GM10266 (cell line): ENCODE measurements around the gene SLC1A1.

ENCODE experiments used
- DNase-seq: peaks from one replicate; pipeline ENCODE4 v3.0.0; 2012; ENCODE audit errors: extremely low spot score
- TF ChIP-seq, protein P1 (sequence below): IDR thresholded peaks from 2 replicates; pipeline ENCODE4 v1.5.1; 2012; ENCODE audit warnings: mild to moderate bottlenecking, low read depth; ENCODE audit not compliant: control insufficient read depth, insufficient read depth; ENCODE audit errors: missing control alignments

The SLC1A1 gene

DNA sequence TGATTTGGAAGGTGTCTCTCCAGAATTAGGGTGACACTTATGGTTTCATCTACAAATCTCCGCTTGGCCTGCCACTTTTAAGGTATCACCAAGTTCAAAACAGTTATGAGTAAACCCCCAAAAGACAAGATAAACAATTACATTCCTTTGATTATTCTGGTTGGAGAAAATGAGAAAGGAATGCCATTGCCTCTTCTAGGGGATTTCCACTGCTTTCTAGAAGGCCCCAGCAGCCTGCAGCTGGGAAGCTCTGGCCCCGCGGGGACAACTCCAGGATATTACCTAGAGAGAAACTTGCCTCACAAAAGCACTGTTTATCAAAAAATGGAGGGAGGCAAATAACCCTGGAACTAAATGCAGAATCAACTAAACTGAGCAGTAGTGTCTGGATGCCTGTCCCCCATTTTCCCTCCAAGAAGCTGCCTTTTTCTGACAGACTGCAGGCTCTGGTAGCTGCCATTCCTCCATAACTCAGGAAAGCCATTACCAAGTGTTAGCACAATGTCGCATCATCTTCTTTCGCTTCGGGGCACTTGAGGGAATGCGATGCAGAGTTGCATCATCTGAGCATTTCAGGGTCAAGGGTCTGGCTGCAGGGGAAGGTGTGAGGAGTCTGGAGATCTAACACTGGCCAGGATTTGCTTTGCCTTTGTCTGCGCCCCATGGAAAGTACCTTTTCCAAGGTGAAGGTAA, 100.3 kb downstream of the SLC1A1 start:
- no peak for DNase-seq
- TF ChIP-seq, protein P1, sequence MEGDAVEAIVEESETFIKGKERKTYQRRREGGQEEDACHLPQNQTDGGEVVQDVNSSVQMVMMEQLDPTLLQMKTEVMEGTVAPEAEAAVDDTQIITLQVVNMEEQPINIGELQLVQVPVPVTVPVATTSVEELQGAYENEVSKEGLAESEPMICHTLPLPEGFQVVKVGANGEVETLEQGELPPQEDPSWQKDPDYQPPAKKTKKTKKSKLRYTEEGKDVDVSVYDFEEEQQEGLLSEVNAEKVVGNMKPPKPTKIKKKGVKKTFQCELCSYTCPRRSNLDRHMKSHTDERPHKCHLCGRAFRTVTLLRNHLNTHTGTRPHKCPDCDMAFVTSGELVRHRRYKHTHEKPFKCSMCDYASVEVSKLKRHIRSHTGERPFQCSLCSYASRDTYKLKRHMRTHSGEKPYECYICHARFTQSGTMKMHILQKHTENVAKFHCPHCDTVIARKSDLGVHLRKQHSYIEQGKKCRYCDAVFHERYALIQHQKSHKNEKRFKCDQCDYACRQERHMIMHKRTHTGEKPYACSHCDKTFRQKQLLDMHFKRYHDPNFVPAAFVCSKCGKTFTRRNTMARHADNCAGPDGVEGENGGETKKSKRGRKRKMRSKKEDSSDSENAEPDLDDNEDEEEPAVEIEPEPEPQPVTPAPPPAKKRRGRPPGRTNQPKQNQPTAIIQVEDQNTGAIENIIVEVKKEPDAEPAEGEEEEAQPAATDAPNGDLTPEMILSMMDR, result no peak

DNA sequence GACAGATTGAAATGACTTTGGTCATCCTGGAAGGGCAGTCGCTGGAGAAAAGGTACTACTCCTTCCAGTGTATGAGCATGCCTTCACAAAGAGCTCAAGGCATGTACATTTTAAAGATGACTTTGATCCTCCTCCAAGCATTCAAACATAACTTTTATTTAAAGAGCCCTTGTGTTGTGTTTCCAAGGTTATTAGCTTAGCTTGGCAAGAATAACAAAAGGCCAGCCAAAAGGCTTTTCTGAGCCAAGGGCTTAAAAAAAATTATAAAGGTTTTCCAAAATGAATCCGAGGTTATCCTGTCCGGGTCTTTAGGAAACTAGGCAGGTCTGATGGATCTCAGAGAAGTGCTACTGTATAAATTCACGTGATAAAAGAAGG, 100.8 kb downstream of the SLC1A1 start:
- DNase-seq, result no peak
- TF ChIP-seq, protein P1, result no peak

DNA sequence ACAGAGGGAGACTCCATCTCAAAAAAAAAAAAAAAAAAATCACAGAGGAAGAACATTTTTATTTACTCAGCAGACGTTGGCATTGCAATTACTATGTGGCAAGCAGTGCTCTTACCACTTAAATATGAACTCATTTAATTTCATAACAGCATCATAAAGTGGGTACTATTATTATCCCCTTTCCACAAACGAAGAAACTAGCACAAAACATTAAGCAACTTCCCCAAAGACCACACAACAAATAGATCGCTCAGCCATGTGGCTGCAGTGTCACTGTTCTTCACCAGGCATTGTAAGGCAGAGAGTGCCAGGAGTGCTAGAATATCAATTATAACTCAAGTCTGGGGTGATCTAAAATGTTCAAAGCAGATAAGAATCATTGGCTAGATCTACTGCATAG, 102.0 kb downstream of the SLC1A1 start:
- no peak for DNase-seq
- TF ChIP-seq, protein P1, result no peak

DNA sequence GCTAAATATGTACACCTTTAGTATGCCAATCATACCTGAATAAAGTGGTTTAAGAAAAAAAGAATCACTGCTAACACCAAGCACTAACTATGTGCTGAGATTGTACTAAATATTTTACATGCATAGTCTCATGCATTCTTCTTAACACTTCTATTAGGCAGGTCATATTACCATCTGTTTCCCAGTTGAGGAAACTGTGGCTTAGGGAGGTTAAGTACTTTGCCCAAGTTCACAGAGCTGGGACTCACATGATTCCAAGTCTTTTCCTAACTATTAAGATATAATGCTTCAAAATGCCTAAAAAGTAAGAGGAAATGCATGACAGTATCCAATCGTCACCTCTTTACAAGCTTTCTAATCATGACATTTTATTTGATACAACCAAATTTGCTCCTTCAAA, 102.6 kb downstream of the SLC1A1 start:
- DNase-seq, result no peak

DNA sequence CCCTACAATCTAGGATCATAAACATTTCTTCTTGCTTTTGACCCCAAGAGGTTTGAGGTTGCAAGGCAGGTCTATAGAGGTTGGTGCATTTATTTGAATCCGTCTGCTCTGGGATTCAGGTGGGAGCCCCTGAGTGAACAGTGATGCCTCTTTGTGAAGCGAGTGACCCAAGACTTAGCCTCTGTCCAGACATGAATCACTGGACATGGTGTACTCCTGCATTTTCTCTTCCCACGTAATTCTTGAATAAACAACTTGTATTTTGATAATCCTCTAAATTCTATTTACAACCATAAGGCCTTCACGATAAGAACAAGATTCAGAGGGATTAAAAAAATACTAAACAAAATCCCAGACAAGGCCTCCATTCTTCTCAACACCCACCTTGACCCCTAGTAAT, 104.3 kb downstream of the SLC1A1 start:
- TF ChIP-seq, protein P1, result no peak
- no peak for DNase-seq

More for the DNA sequence above, 102.6 kb downstream of the SLC1A1 start:
- TF ChIP-seq, protein P1, result no peak

DNA sequence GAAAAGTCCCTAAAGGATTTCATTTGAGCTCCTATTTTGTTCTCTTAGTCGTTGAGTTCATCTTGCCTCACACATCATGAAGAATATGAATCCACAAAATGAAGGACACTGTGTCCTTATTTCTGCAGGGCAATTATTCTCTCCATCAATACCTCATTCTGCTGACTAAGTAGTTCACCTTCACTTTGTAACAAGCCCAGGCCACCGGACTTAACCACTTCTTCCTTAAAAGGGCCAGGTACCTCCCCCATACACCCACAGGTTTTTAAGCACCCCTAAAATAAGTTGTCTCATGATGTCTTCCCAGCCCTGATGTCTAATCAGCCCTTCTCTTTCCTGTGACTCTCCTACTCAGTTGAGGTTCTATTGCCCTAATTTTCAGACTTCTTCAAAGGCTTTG, 104.7 kb downstream of the SLC1A1 start:
- DNase-seq, result peak; percentile 49
- TF ChIP-seq, protein P1, result no peak

DNA sequence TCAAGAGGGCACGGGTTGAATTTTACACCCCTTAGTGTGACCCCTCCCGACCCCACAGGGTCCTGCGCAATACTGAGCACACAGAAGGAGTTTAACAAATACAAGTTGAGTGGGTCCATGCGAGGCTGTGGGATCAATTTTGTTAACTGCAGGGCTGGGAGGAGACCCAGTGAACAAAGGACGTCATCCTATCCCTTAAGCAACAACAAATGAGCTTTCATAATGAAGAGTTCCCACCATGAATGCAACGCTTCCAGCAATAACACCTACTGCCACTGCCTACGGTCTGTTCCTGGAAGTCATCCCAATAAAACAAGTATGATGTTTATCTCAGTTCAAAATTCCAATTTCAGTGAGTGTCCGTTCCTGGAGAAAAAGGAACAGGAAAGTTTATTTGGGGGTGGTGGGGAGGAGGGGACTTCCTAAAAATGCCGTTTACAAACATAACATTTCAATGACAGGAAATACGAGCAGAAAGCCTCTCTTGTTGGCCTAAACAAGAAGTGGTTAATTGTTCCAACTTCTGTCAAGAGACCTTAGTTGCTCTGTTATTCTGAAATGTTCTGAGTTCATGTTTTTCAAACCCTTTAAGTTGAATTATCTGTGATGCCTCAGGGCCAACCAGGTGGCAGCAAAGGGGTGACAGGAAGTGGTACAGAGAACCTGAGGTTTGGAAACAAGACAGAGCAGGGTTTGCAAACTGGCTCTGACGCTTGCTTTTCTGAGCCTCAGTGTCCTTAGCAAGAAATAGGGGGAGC, 106.1 kb downstream of the SLC1A1 start:
- TF ChIP-seq, protein P1, result no peak
- DNase-seq, result no peak
